MM.1S (cell line): ENCODE data around the gene PCNP.

Source experiments
- EZH2 ChIP-seq: fragments of 300-600 bp; sonication (generic); optimal IDR thresholded peaks from 2 replicates; pipeline ENCODE3; 2017; ENCODE audit warnings: low read depth, mild to moderate bottlenecking, antibody characterized with exemption, low read length, mixed read lengths
- TF ChIP-seq, protein P1 (sequence below): fragments of 300-600 bp; sonication (generic); IDR thresholded peaks from 2 replicates; pipeline ENCODE4 v1.5.1; 2016; ENCODE audit warnings: antibody characterized with exemption, low read length, mixed read lengths

DNA sequence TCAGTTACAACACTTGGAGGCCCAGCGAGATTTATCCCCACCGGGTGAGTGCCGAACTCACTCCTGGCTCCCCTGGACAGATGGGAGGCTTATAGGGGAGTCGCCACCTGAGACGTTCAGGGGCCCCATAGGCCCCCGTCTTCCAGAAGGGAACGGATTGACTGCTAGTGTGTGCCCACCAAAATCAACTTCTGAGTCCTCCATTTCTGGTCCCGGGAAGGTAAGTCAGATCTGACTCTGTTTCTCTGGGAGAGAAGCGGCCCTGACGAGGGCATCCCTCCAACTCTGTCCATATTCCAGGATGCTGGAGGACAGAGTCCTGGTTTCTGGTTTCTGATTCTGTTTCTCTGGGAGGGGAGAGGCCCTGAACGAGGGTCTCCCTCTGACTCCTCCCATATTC, 58.6 kb downstream of the PCNP start:
- TF ChIP-seq, protein P1, sequence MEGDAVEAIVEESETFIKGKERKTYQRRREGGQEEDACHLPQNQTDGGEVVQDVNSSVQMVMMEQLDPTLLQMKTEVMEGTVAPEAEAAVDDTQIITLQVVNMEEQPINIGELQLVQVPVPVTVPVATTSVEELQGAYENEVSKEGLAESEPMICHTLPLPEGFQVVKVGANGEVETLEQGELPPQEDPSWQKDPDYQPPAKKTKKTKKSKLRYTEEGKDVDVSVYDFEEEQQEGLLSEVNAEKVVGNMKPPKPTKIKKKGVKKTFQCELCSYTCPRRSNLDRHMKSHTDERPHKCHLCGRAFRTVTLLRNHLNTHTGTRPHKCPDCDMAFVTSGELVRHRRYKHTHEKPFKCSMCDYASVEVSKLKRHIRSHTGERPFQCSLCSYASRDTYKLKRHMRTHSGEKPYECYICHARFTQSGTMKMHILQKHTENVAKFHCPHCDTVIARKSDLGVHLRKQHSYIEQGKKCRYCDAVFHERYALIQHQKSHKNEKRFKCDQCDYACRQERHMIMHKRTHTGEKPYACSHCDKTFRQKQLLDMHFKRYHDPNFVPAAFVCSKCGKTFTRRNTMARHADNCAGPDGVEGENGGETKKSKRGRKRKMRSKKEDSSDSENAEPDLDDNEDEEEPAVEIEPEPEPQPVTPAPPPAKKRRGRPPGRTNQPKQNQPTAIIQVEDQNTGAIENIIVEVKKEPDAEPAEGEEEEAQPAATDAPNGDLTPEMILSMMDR = no peak
- TF ChIP-seq EZH2 = no peak
